SJSA1 (cell line): ENCODE data around the gene CNTNAP2. TPM values are rescaled to one million over a fixed set of nuclear protein-coding genes. Genes with fewer than 3 reads are reported as not detected.

Experiments
- DNase-seq, 2 experiments: peaks; one replicate each; pipeline ENCODE4 v3.0.0-alpha.2; 2015 to 2020; ENCODE audit warnings: low spot score in 2 of 2, low read depth in 1 of 2
- H3K27ac ChIP-seq: fragments of 250-450 bp; sonication (Bioruptor Pico); 2 replicates; pipeline ENCODE4 v1.5.1; 2020; ENCODE audit warnings: mild to moderate bottlenecking, moderate library complexity
- H3K27me3 ChIP-seq: fragments of 250-450 bp; sonication (Bioruptor Pico); replicated peaks from 2 replicates; pipeline ENCODE4 v1.5.1; 2020; ENCODE audit warnings: mild to moderate bottlenecking, moderate library complexity
- H3K36me3 ChIP-seq: fragments of 250-450 bp; sonication (Bioruptor Pico); 2 replicates; pipeline ENCODE4 v1.5.1; 2020; ENCODE audit warnings: mild to moderate bottlenecking
- H3K4me1 ChIP-seq: fragments of 250-450 bp; sonication (Bioruptor Pico); replicated peaks from 2 replicates; pipeline ENCODE4 v1.6.1; 2021; ENCODE audit warnings: mild to moderate bottlenecking
- H3K4me3 ChIP-seq: fragments of 250-450 bp; sonication (Bioruptor Pico); 2 replicates; pipeline ENCODE4 v1.5.1; 2020; ENCODE audit warnings: mild to moderate bottlenecking
- H3K9me3 ChIP-seq: fragments of 250-450 bp; sonication (Bioruptor Pico); replicated peaks from 2 replicates; pipeline ENCODE4 v1.5.1; 2020; ENCODE audit warnings: mild to moderate bottlenecking
- total RNA-seq: library from RNA; depleted of rRNA; stranded (reverse); fragments of >200 nt; shearing (Covaris generic); gene quantifications from 2 replicates; pipeline ENCODE4 v1.2.3, GENCODE V29; 2014

Gene CNTNAP2
- total RNA-seq, 1 experiment from 2014 or later = 0.29 TPM

DNA sequence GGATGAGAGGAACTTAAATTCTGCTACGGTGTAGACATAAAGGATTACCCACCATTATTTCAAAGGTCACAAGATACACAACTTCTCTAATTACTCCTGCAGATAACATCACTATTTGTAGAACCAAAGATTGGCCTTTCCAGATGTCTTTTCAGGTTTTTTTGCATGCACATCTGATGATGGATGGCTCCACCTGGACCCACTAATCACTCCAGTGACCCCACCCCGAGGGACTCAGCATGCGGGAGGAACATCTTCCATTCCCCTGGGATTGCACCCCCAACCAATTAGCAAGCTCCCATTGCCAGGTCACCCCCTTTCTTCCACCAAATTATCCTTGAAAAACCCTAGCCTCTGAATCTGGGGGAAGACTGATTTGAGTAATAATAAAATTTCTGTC lies 608.9 kb downstream of the CNTNAP2 start:
- H3K4me3 ChIP-seq = no peak overlapping the region
- H3K36me3 ChIP-seq = no peaks in the 10 kb centered on the region
- no peak for DNase-seq
- H3K27ac ChIP-seq = no peak overlapping the region
- H3K4me1 ChIP-seq = no peaks in the 10 kb centered on the region
- H3K27me3 ChIP-seq = no peaks in the 10 kb centered on the region
- no peaks in the 10 kb centered on the region; the same call in 1 of the 2 replicates for H3K9me3 ChIP-seq

GRCh38 chr7:146728141-146728540 lies 611.5 kb downstream of the CNTNAP2 start:
- H3K9me3 ChIP-seq = no peaks in the 10 kb centered on the region
- no peaks in the 10 kb centered on the region for H3K4me1 ChIP-seq
- DNase-seq = no peak
- no peaks in the 10 kb centered on the region for H3K36me3 ChIP-seq
- H3K4me3 ChIP-seq = no peak overlapping the region
- no peak overlapping the region for H3K27ac ChIP-seq
- no peaks in the 10 kb centered on the region for H3K27me3 ChIP-seq

- no peaks in the 10 kb centered on the region for H3K27me3 ChIP-seq
- no peak for DNase-seq
- no peaks in the 10 kb centered on the region for H3K9me3 ChIP-seq
- H3K4me1 ChIP-seq = no peaks in the 10 kb centered on the region
- H3K36me3 ChIP-seq = no peaks in the 10 kb centered on the region
- H3K27ac ChIP-seq = no peak overlapping the region
- no peak overlapping the region for H3K4me3 ChIP-seq
Measured at GRCh38 chr7:146728611-146729010, 612.0 kb downstream of the CNTNAP2 start.

DNA sequence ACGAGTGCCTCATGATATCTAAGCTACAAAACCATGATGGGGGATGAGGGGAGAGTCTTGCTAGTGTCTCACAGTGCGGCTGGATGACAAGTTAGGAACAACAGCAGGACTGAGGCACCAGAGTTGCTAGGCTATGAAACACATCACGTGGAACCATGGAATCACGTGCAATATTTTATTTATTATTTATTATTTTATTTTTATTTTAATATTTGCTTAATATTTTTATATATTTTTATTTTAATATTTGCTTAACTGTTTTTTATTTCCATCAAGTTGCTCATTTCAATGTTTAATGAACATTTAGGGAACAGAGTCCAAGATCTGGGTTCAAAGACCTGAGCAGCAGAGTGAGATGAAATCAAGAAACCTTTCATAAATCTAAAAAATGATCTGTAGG lies 614.6 kb downstream of the CNTNAP2 start:
- H3K9me3 ChIP-seq = no peaks in the 10 kb centered on the region
- no peaks in the 10 kb centered on the region for H3K36me3 ChIP-seq
- no peaks in the 10 kb centered on the region for H3K27me3 ChIP-seq
- no peaks in the 10 kb centered on the region for H3K4me1 ChIP-seq
- DNase-seq = no peak
- H3K4me3 ChIP-seq = no peak overlapping the region
- no peak overlapping the region for H3K27ac ChIP-seq

GRCh38 chr7:146735992-146736391 lies 619.4 kb downstream of the CNTNAP2 start:
- H3K36me3 ChIP-seq = no peaks in the 10 kb centered on the region
- no peaks in the 10 kb centered on the region for H3K27me3 ChIP-seq
- H3K4me1 ChIP-seq = no peaks in the 10 kb centered on the region
- H3K27ac ChIP-seq = no peak overlapping the region
- H3K9me3 ChIP-seq = no peaks in the 10 kb centered on the region
- DNase-seq = no peak
- H3K4me3 ChIP-seq = no peak overlapping the region

DNA sequence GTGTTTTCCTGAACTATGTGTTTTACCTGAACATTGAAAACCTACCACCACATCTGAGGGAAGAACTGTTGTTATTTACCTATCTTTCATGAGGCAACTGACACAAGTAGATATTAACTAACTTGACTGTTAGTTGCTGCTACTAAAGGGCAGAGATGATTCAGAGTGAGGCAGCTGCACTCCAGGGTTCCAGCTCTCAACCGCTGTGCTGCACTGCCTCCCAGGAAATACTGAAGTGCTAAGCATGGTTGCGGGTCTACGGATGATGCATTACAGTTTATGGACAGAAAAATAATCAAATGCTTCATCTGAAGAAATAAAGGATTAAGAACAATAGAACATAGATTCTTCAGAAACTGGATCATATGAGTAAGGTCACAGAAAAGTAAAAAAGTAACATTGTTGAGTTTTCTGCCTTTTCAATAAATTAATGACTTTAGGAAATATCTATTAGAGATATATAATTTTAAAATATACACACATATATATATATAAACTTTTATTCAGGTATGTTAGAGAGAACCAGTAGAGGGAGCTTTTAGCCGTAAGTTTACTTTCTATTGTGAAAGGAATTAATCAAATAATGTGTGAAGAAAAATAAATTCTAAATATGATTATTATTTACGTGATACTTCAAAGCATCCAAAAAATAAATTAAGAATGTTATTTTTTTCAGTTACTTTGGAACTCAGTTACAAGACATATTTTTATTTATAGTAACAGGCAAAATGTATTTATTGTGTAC lies 620.0 kb downstream of the CNTNAP2 start:
- Histone ChIP-seq H3K27me3 (no peaks in the 10 kb centered on the region), H3K4me1 (no peaks in the 10 kb centered on the region), H3K4me3 (no peak overlapping the region), H3K9me3 (no peaks in the 10 kb centered on the region), H3K27ac (no peak overlapping the region), H3K36me3 (no peaks in the 10 kb centered on the region)
- DNase-seq = no peak

- no peak overlapping the region for H3K27ac ChIP-seq
Measured at GRCh38 chr7:146740039-146740438, 623.4 kb downstream of the CNTNAP2 start.

GRCh38 chr7:146741911-146742310 lies 625.3 kb downstream of the CNTNAP2 start:
- no peak overlapping the region for H3K27ac ChIP-seq
- H3K36me3 ChIP-seq = no peaks in the 10 kb centered on the region
- no peaks in the 10 kb centered on the region for H3K9me3 ChIP-seq
- no peak overlapping the region for H3K4me3 ChIP-seq
- no peaks in the 10 kb centered on the region for H3K27me3 ChIP-seq
- no peaks in the 10 kb centered on the region for H3K4me1 ChIP-seq
- no peak for DNase-seq

More at GRCh38 chr7:146740039-146740438, 623.4 kb downstream of the CNTNAP2 start:
- Histone ChIP-seq H3K27me3 (no peaks in the 10 kb centered on the region), H3K4me3 (no peak overlapping the region), H3K9me3 (no peaks in the 10 kb centered on the region), H3K4me1 (no peaks in the 10 kb centered on the region), H3K36me3 (no peaks in the 10 kb centered on the region)
- DNase-seq = no peak

DNA sequence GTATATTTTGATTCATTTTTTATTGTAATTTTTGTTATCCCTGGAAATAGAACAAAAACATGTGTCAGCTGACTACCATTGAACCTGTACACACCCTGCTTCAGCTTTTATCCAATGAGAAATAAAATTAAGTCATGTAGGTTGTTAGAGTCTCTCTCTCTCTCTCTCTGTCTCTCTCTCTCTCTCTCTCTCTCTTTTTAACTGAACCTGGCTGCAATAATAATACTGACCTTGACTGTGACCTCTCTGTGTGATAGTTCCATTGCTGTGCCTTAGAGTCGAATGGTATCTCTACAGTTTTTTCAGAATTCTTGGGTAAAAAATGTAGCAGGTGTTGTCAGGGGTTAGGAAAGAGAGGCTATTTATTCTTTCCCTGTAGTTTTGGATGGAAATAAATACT lies 637.8 kb downstream of the CNTNAP2 start:
- no peak overlapping the region for H3K4me3 ChIP-seq
- H3K4me1 ChIP-seq = no peaks in the 10 kb centered on the region
- H3K9me3 ChIP-seq = 0 out of 2 replicates have a peak, but pooled peaks cover 5% of the 10 kb centered on the region
- H3K36me3 ChIP-seq = no peaks in the 10 kb centered on the region
- H3K27me3 ChIP-seq = no peaks in the 10 kb centered on the region
- no peak for DNase-seq
- no peak overlapping the region for H3K27ac ChIP-seq

GRCh38 chr7:146755585-146755984 lies 639.0 kb downstream of the CNTNAP2 start:
- no peaks in the 10 kb centered on the region for H3K36me3 ChIP-seq
- DNase-seq = no peak

GRCh38 chr7:146764458-146764857 lies 647.9 kb downstream of the CNTNAP2 start:
- Histone ChIP-seq H3K27me3 (no peaks in the 10 kb centered on the region), H3K9me3 (no peaks in the 10 kb centered on the region), H3K4me3 (no peak overlapping the region), H3K36me3 (no peaks in the 10 kb centered on the region), H3K27ac (no peak overlapping the region), H3K4me1 (no peaks in the 10 kb centered on the region)
- DNase-seq = no peak

More at GRCh38 chr7:146755585-146755984, 639.0 kb downstream of the CNTNAP2 start:
- Histone ChIP-seq H3K4me3 (no peak overlapping the region), H3K4me1 (no peaks in the 10 kb centered on the region), H3K27ac (no peak overlapping the region), H3K9me3 (0 out of 2 replicates have a peak, but pooled peaks cover 5% of the 10 kb centered on the region), H3K27me3 (no peaks in the 10 kb centered on the region)

DNA sequence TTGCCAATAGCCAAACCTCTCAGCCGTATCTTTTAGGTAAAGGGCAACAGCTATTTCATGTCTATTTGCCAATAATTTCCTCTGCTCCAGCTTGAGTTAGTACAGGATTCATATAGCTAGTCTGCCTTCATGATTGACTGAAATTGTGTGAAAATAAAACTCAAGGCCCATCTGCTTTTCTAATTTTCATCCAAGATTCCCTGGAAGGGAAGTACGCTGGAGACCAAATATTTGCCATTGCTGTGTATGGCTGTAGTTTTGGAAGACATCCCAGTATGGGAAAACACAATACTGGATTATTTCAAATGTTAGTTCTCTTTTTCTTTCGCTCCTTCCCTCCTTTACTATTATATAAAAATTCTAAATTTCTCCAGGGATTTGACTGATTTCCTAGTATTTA lies 652.4 kb downstream of the CNTNAP2 start:
- H3K9me3 ChIP-seq = peaks cover 7% of the 10 kb centered on the region; the same call in 1 of the 2 replicates
- H3K4me3 ChIP-seq = no peak overlapping the region
- no peak overlapping the region for H3K27ac ChIP-seq
- no peaks in the 10 kb centered on the region for H3K36me3 ChIP-seq
- H3K4me1 ChIP-seq = no peaks in the 10 kb centered on the region
- H3K27me3 ChIP-seq = no peaks in the 10 kb centered on the region
- DNase-seq = no peak

DNA sequence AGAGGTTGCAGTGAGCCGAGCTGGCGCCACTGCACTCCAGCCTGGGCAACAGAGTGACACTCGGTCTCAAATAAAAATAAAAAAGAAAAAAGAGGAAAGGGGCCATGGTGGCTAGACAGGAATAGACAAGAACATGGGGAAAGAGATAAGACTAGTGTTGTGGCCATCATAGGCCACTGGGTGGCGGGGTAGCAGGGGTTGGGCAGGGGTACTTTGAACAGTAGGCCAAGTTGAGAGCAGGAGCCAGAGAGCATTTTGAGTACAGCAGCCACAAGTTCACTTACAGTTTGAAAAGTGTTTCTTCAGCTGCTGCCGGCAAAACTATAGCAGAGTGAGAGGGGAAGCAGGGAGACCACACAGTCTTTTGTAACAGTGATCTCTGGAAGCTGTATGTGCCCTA lies 656.0 kb downstream of the CNTNAP2 start:
- no peak for DNase-seq
- Histone ChIP-seq H3K27me3 (no peaks in the 10 kb centered on the region), H3K36me3 (no peaks in the 10 kb centered on the region), H3K4me3 (no peak overlapping the region), H3K27ac (no peak overlapping the region), H3K9me3 (peaks cover 9% of the 10 kb centered on the region; the same call in 1 of the 2 replicates), H3K4me1 (no peaks in the 10 kb centered on the region)

DNA sequence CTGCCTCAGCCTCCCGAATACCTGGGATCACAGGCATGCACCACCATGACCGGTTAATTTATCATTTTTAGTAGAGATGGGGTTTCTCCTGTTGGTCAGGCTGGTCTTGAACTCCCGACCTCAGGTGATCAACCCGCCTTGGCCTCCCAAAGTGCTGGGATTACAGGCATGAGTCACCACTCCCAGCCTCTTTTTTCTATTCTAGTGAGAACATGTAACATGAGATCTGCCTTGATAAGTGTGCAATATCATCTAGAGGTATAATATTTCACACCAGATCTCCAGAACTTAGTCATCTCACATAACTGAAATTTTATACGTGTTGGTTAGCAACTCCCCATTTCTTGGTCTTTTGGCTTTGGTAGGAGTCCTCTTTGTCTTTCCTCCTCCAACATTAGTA lies 656.9 kb downstream of the CNTNAP2 start:
- no peak for DNase-seq
- no peaks in the 10 kb centered on the region for H3K4me1 ChIP-seq
- no peak overlapping the region for H3K27ac ChIP-seq
- no peaks in the 10 kb centered on the region for H3K27me3 ChIP-seq
- H3K4me3 ChIP-seq = no peak overlapping the region
- no peaks in the 10 kb centered on the region for H3K36me3 ChIP-seq
- H3K9me3 ChIP-seq = peaks cover 9% of the 10 kb centered on the region; the same call in 1 of the 2 replicates
